Superior temporal gyrus (tissue), 1 donor: Measurements from ENCODE around the gene FCSK.
"Not testable (repeated sequence)": the region's sequence is repeated elsewhere in the genome, so short reads cannot be mapped to it uniquely, and the experiment has no call there.

Experiments used
- DNase-seq: peaks from one replicate; pipeline ENCODE4 v3.0.0-alpha.2; 2016; ENCODE audit errors: extremely low spot score

The FCSK gene

GRCh38 chr16:70432356-70432722, 22.1 kb upstream of the FCSK start:
- no peak for DNase-seq

DNA sequence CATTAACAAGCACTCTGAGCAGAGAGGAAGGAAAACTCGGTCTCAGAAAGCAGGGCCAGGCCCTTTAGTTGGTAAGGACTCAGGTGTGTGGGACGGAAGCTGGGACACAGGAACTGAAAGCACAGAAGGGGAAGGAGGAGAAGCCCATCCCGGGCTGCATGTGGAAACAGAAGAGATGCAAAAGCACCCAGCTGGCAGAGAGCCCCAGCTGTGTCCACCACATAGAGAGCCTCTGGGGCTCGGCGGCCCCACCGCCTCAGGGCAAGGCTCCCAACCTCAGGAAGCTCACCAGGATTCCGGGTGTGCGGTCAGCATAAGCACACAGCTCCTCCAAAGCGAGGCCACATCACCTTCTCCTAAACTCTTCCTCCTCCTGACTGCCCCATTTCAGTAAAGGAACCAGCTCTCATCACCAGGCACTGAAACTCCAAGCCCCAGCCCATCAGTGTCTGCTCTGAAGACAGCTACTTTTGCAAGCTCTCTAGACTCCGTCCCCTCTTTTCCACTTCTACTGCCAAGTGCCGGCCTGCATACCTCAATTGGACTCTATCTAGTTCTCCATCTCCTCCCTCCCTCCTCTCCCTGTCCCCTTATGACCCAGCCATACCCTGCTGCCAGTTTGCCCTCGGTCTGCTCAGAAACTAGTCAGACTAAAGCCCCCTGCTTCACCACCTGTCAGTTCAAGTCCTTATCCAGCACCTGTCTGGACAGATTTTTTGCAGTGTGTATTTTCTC, 21.5 kb upstream of the FCSK start:
- DNase-seq = no peak

DNA sequence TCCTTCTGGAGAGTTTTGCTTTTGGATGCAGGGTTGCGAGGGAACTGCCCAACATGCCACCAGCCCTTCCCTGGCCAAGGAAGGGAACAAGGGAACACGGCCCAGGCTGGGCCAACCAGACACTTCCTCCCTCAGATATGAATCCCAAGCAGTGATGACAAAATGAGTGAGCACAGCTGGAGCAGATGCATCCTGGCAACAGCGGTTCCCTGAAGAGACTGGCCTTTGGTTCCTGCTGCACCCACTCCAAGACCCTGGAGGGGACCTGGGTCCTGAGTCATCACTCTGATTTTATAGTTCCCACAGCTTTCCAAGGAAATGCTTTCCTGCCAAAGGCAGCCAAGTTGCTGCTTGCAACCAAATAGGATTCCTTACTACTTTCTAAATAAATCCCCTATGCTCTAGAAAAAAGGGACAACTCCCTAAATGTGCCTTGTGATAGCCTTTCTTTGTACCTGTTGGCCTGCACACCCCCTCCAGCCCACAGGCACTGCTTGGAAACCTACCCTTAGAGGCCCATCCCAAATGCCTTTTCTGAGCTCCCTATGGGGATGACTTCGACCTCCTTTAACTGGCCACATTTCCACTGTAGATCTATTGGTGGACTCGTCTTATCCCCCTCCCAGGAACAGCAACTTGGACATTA, 20.8 kb upstream of the FCSK start:
- DNase-seq = no peak

GRCh38 chr16:70434484-70435260, 19.7 kb upstream of the FCSK start:
- DNase-seq = no peak

- no peak for DNase-seq
Measured at GRCh38 chr16:70437017-70437581, 17.3 kb upstream of the FCSK start.

GRCh38 chr16:70437582-70438557, 16.5 kb upstream of the FCSK start:
- DNase-seq = peak; percentile 12

- no peak for DNase-seq
Measured at GRCh38 chr16:70438585-70438968, 15.8 kb upstream of the FCSK start.

GRCh38 chr16:70438969-70439862, 15.2 kb upstream of the FCSK start, which contains the start of gene ST3GAL2:
Gene ST3GAL2, minus strand, starts transcription at chr16:70439100. Its CDS starts 40,570 bp downstream, at chr16:70398530.
- DNase-seq = peak; percentile 93

GRCh38 chr16:70440009-70440692, 14.2 kb upstream of the FCSK start:
- DNase-seq = no peak

GRCh38 chr16:70441406-70441990, 12.9 kb upstream of the FCSK start:
- DNase-seq = no peak

GRCh38 chr16:70442344-70442743, 12.1 kb upstream of the FCSK start:
- no peak for DNase-seq

DNA sequence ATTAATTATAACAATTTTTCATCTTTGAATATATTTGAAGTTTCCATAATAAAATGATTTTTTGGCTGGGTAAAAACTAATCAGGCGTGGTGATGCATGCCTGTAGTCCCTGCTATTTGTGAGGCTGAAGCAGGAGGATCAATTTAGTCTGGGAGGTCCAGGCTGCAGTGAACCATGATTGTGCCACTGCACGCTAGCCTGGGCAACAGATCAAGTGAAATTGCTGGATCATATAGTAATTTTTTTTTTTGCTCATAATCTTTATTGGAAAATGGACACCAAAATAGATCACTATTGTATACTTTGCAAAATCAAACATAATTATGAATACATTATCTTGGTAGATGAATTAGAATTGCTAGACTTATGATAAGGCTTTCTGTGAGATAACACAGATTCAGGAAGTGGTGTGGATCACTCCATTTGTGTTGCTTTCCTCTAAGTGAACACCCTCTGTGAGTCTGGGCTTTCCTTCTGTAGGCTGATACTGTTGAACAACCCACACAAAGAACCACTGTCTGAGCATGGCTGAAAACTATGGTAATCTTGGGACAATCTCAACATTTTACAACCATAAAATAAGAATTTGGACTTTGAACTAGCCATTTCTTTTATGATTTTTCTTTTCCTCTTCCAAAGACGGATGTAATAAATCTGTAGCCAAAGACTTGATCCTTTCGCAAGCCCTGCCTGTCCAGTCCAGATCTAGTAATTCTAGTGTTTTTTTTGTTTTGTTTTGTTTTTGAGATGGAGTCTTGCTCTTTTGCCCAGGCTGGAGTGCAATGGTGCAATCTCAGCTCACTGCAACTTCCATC, 9.9 kb upstream of the FCSK start:
- DNase-seq = no peak

GRCh38 chr16:70448075-70448474, 6.3 kb upstream of the FCSK start:
- no peak for DNase-seq

GRCh38 chr16:70450142-70451003, 4.0 kb upstream of the FCSK start:
- not testable (repeated sequence) for DNase-seq

DNA sequence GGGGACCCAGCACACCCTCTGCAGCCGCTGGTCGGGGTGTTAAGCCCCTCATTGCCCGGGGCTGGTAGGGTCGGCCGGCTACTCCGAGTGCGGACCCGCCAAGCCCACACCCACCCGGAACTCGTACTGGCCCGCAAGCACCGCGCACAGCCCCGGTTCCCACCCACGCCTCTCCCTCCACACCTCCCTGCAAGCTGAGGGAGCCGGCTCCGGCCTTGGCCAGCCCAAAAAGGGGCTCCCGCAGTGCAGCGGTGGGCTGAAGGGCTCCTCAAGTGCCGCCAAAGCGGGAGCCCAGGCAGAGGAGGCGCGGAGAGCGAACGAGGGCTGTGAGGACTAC, 3.4 kb upstream of the FCSK start:
- DNase-seq = not testable (repeated sequence)

- no peak for DNase-seq
Measured at GRCh38 chr16:70453117-70453891, 1.1 kb upstream of the FCSK start.

- DNase-seq = no peak
Measured at GRCh38 chr16:70453892-70454221, 538 bp upstream of the FCSK start.
